ENCODE measurements around the gene TMPRSS3. TPM values are rescaled to one million over a fixed set of nuclear protein-coding genes. Genes with fewer than 3 reads are reported as not detected.

The TMPRSS3 gene
- total RNA-seq, 4 donors from 2014 or later = 0.34 TPM; not detected in 3

DNA sequence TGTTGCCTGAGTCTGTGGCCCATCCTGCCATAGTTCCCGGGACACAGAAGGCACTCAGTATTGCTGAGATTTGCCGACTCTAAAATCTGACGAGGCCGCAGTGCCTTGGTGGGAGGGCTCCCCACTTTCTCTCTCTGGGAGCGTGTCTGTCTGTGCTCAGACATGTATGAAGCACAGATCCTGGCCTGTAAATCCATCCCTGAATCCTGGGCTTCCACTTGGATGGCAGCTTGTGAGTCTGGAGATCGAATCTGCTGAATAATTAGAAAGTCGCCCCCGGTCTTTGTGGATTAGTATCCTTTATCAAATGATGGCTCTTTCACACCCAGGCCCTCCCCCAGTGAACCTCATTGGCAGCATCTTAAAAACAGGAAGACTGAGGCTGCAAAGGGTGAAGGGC, 18.2 kb upstream of the TMPRSS3 start:
- TF ChIP-seq, protein P1, sequence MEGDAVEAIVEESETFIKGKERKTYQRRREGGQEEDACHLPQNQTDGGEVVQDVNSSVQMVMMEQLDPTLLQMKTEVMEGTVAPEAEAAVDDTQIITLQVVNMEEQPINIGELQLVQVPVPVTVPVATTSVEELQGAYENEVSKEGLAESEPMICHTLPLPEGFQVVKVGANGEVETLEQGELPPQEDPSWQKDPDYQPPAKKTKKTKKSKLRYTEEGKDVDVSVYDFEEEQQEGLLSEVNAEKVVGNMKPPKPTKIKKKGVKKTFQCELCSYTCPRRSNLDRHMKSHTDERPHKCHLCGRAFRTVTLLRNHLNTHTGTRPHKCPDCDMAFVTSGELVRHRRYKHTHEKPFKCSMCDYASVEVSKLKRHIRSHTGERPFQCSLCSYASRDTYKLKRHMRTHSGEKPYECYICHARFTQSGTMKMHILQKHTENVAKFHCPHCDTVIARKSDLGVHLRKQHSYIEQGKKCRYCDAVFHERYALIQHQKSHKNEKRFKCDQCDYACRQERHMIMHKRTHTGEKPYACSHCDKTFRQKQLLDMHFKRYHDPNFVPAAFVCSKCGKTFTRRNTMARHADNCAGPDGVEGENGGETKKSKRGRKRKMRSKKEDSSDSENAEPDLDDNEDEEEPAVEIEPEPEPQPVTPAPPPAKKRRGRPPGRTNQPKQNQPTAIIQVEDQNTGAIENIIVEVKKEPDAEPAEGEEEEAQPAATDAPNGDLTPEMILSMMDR (IDR thresholded peaks at IDR 0.05; ENCODE audit: low read depth) = no peak

DNA sequence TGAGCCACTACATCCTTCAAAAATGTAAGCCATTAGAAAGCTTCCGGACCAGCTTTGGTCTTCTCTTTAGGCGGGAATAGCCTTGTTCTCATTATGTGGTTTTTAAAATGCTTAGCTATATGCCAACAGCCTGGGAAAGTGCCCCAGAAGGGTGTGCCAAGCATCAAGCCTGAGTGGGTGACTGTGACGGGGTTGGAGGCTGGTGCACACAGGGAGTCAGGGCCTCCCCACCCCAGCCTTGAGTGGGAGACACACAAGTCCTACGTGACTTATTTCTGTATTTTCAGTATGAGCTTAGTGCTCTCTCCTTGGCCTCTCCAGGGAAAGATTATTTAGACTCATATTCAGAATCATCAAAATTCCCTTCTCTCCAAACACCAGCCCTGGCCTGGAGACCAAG, 17.6 kb upstream of the TMPRSS3 start:
- TF ChIP-seq, protein P1 (IDR thresholded peaks at IDR 0.05; ENCODE audit: low read depth) = no peak

DNA sequence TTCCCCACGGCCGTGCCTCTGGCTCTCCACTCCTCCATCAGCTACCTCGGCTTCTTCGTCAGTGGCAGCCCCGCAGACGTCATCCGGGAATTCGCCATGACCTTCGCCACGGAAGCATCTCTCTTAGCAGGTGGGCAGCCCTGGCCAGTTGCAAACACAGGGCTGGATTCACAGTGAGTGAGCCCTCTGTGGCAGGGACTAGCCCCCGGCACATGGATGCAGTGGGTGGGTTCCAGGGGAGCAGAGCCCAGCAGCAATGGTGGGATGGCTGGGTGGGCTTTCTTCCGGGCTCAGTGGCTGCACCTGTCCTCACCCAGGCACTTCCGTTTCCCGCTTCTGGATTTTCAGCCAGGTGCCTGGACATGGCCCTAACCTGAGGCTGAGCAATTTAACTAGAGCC, 17.2 kb upstream of the TMPRSS3 start:
- TF ChIP-seq, protein P1 (IDR thresholded peaks at IDR 0.05; ENCODE audit: low read depth) = no peak

- TF ChIP-seq, protein P1 (IDR thresholded peaks at IDR 0.05; ENCODE audit: low read depth) = no peak
Observed at GRCh38 chr21:42412636-42412933, 16.7 kb upstream of the TMPRSS3 start.

GRCh38 chr21:42411891-42412635, 16.2 kb upstream of the TMPRSS3 start:
- TF ChIP-seq, protein P1 (IDR thresholded peaks at IDR 0.05; ENCODE audit: low read depth) = no peak

GRCh38 chr21:42411197-42411869, 15.5 kb upstream of the TMPRSS3 start:
- TF ChIP-seq, protein P1 (IDR thresholded peaks at IDR 0.05; ENCODE audit: low read depth) = no peak

DNA sequence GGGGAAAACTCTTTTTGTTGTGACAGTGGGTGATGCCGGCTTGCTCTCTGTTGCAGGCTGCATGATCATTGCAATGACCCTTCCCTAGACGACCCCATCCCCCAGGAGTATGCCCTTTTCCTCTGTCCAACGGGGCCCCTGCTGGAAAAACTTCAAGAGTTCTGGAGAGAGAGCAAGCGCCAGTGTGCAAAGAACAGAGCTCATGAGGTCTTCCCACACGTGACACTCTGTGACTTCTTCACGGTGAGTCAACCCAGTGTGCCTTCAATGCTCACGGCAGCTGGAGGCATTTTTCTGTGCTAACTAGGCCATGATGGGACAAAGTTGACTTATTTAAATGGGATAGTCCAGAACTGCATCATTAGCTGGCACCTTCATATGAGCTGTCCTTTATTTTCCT, 13.5 kb upstream of the TMPRSS3 start:
- TF ChIP-seq, protein P1 (IDR thresholded peaks at IDR 0.05; ENCODE audit: low read depth) = no peak

Measured in subcutaneous adipose tissue (tissue), 4 donors.